ENCODE measurements around the gene ISY1. TPM values are rescaled to one million over a fixed set of nuclear protein-coding genes. Genes with fewer than 3 reads are reported as not detected.
"Not testable (repeated sequence)": the region's sequence is repeated elsewhere in the genome, so short reads cannot be mapped to it uniquely, and the experiment has no call there.

Gene ISY1
- total RNA-seq, 1 donor from 2014 or later, result 23.4 TPM

GRCh38 chr3:129173206-129173605 is 12.3 kb upstream of the ISY1 start:
- DNase-seq (ENCODE audit: low spot score), result no peak

GRCh38 chr3:129166579-129167332 is 5.9 kb upstream of the ISY1 start:
- DNase-seq (ENCODE audit: low spot score), result no peak

GRCh38 chr3:129165594-129165993 is 4.7 kb upstream of the ISY1 start:
- DNase-seq (ENCODE audit: low spot score), result not testable (repeated sequence)

- DNase-seq (ENCODE audit: low spot score), result no peak
Measured at GRCh38 chr3:129164500-129164899, 3.6 kb upstream of the ISY1 start.

- DNase-seq (ENCODE audit: low spot score), result no peak
Measured at GRCh38 chr3:129162729-129163579, 2.1 kb upstream of the ISY1 start.

GRCh38 chr3:129161860-129162271 is 1.0 kb upstream of the ISY1 start:
- no peak for DNase-seq (ENCODE audit: low spot score)

- DNase-seq (ENCODE audit: low spot score), result peak; percentile 3
Measured at GRCh38 chr3:129144786-129145185, 16.1 kb downstream of the ISY1 start.

GRCh38 chr3:129141011-129141410 is 19.9 kb downstream of the ISY1 start:
- DNase-seq (ENCODE audit: low spot score), result peak; percentile 53

GRCh38 chr3:129139911-129140310 is 21.0 kb downstream of the ISY1 start:
- DNase-seq (ENCODE audit: low spot score), result peak; percentile 18

GRCh38 chr3:129136275-129136674 is 24.6 kb downstream of the ISY1 start:
- not testable (repeated sequence) for DNase-seq (ENCODE audit: low spot score)

GRCh38 chr3:129132097-129132866 is 28.6 kb downstream of the ISY1 start:
- peak; percentile 37 for DNase-seq (ENCODE audit: low spot score)

- DNase-seq (ENCODE audit: low spot score), result no peak
Measured at GRCh38 chr3:129131465-129132088, 29.3 kb downstream of the ISY1 start.

GRCh38 chr3:129130291-129130813 is 30.5 kb downstream of the ISY1 start:
- no peak for DNase-seq (ENCODE audit: low spot score)

GRCh38 chr3:129128357-129129155 is 32.3 kb downstream of the ISY1 start:
- DNase-seq (ENCODE audit: low spot score), result no peak

GRCh38 chr3:129126726-129127280 is 34.1 kb downstream of the ISY1 start:
- no peak for DNase-seq (ENCODE audit: low spot score)

GRCh38 chr3:129123314-129124060 is 37.4 kb downstream of the ISY1 start:
- DNase-seq (ENCODE audit: low spot score), result no peak

- DNase-seq (ENCODE audit: low spot score), result no peak
Measured at GRCh38 chr3:129122412-129123011, 38.4 kb downstream of the ISY1 start.

- peak; percentile 94 for DNase-seq (ENCODE audit: low spot score)
Measured at GRCh38 chr3:129121792-129122411, 39.0 kb downstream of the ISY1 start, which contains the start of gene RAB43. RAB43 (minus strand) TSS chr3:129121804; CDS start chr3:129121489, 315 bp downstream.

All from mesenteric fat pad (tissue), 1 donor.